Activated CD4-positive, alpha-beta T cell treated with anti-CD3 and anti-CD28 coated beads for 48 hours (primary cell): ENCODE measurements around the gene PSMC2.

ENCODE experiments used
- DNase-seq: peaks from one replicate; pipeline ENCODE4 v3.0.0-alpha.2; 2020

Gene PSMC2

GRCh38 chr7:103347507-103348267, at the start of gene PSMC2:
TSS of gene PSMC2 (plus strand) at chr7:103347643. CDS start at chr7:103347712, 69 bp downstream.
- DNase-seq = peak; percentile 85

GRCh38 chr7:103297837-103298179, 49.6 kb upstream of the PSMC2 start:
- DNase-seq = no peak

- no peak for DNase-seq
Measured at GRCh38 chr7:103299660-103300059, 47.8 kb upstream of the PSMC2 start.

GRCh38 chr7:103301441-103301840, 46.0 kb upstream of the PSMC2 start:
- no peak for DNase-seq

- DNase-seq = no peak
Measured at GRCh38 chr7:103307503-103308231, 39.8 kb upstream of the PSMC2 start.

GRCh38 chr7:103314852-103315251, 32.6 kb upstream of the PSMC2 start:
- no peak for DNase-seq

GRCh38 chr7:103316380-103316941, 31.0 kb upstream of the PSMC2 start:
- DNase-seq = no peak

GRCh38 chr7:103317009-103317408, 30.4 kb upstream of the PSMC2 start:
- DNase-seq = no peak

GRCh38 chr7:103325744-103326143, 21.7 kb upstream of the PSMC2 start:
- no peak for DNase-seq

GRCh38 chr7:103336761-103337160, 10.7 kb upstream of the PSMC2 start:
- DNase-seq = no peak

- no peak for DNase-seq
Measured at GRCh38 chr7:103338864-103339263, 8.6 kb upstream of the PSMC2 start.

GRCh38 chr7:103341466-103341865, 6.0 kb upstream of the PSMC2 start:
- no peak for DNase-seq

GRCh38 chr7:103343332-103343731, 4.1 kb upstream of the PSMC2 start:
- DNase-seq = no peak

GRCh38 chr7:103343758-103344452, 3.5 kb upstream of the PSMC2 start:
- peak; percentile 53 for DNase-seq

- DNase-seq = peak; percentile 91
Measured at GRCh38 chr7:103344453-103345149, 2.8 kb upstream of the PSMC2 start, which contains the start of gene DNAJC2. TSS of gene DNAJC2 (minus strand) at chr7:103344767. CDS start at chr7:103344622, 145 bp downstream.

- no peak for DNase-seq
Measured at GRCh38 chr7:103346396-103346795, 1.0 kb upstream of the PSMC2 start.

- DNase-seq = peak; percentile 21
Measured at GRCh38 chr7:103348452-103348851, 1.0 kb downstream of the PSMC2 start.

GRCh38 chr7:103348959-103349358, 1.5 kb downstream of the PSMC2 start:
- DNase-seq = no peak

- no peak for DNase-seq
Measured at GRCh38 chr7:103349805-103350204, 2.4 kb downstream of the PSMC2 start.

GRCh38 chr7:103369432-103369831, 22.0 kb downstream of the PSMC2 start:
- DNase-seq = no peak

- no peak for DNase-seq
Measured at GRCh38 chr7:103373866-103374643, 26.6 kb downstream of the PSMC2 start.
